GM12874 (cell line): ENCODE data around the gene POLD2.

ENCODE experiments used
- TF ChIP-seq, protein P1 (sequence below): IDR thresholded peaks from 2 replicates; pipeline ENCODE4 v1.5.1; 2011; ENCODE audit warnings: low read depth, mild to moderate bottlenecking, control low read depth, low read length, moderate library complexity; ENCODE audit not compliant: insufficient read depth

The POLD2 gene

DNA sequence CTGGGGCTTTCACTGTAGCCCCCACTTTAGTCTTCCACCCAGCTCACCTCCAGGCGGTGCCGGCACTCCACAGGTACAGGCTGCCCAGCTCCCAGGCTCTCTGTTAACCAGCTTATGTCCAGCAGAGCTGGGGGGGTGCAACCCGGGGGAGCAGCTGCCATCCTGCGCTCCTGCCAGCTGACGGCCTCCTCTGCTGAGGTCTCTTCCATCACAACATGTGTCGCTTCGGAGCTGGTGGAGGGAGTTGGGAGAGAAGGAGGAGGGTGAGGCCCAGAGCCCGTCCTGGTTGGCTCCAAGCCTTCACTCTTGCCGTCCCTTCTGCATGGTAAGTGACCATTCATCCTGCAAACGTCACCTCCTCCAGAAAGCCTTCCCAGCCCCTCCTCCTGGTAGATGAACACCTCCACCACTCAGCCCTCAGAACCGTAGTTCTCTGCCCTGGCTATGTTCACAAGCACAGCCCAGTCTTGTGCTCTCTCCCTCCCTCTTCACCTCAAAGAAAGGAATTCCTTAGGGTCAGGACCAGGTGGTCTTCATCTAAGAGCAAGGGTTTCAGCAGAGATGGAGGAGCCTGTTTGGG, 42.6 kb downstream of the POLD2 start:
- TF ChIP-seq, protein P1, sequence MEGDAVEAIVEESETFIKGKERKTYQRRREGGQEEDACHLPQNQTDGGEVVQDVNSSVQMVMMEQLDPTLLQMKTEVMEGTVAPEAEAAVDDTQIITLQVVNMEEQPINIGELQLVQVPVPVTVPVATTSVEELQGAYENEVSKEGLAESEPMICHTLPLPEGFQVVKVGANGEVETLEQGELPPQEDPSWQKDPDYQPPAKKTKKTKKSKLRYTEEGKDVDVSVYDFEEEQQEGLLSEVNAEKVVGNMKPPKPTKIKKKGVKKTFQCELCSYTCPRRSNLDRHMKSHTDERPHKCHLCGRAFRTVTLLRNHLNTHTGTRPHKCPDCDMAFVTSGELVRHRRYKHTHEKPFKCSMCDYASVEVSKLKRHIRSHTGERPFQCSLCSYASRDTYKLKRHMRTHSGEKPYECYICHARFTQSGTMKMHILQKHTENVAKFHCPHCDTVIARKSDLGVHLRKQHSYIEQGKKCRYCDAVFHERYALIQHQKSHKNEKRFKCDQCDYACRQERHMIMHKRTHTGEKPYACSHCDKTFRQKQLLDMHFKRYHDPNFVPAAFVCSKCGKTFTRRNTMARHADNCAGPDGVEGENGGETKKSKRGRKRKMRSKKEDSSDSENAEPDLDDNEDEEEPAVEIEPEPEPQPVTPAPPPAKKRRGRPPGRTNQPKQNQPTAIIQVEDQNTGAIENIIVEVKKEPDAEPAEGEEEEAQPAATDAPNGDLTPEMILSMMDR: no peak

DNA sequence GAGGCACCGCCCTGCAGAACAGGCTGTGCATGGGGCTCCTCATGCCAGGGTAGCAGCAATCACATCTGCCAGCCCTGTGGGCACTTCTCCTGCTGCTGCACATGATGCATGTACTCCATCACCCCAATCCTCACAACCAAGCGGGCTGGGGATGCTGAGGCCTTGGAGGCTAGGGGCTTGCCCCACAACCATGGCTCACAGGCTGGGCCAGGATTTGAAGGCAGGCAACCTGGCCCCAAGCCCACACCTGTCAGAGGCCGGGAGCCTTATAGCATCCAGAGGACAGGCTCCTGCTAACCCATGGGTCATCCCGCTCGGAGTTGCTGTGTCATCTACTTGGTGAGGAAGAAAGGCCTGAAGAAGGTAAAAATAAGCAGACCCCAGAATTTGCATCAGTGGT, 43.2 kb downstream of the POLD2 start:
- TF ChIP-seq, protein P1: no peak

- TF ChIP-seq, protein P1: no peak
Observed at GRCh38 chr7:44079331-44080021, 43.9 kb downstream of the POLD2 start.

- TF ChIP-seq, protein P1: no peak
Observed at GRCh38 chr7:44078521-44078920, 44.8 kb downstream of the POLD2 start.

- TF ChIP-seq, protein P1: no peak
Observed at GRCh38 chr7:44077681-44078091, 45.7 kb downstream of the POLD2 start.

- TF ChIP-seq, protein P1: no peak
Observed at GRCh38 chr7:44077061-44077460, 46.3 kb downstream of the POLD2 start.

GRCh38 chr7:44076101-44076895, 47.0 kb downstream of the POLD2 start:
- TF ChIP-seq, protein P1: no peak
